GM21717 (cell line): Measurements from ENCODE around the gene SCGN.
"Not testable (repeated sequence)": the region's sequence is repeated elsewhere in the genome, so short reads cannot be mapped to it uniquely, and the experiment has no call there.

Experiments
- ATAC-seq: cut with Tn5 transposase; IDR thresholded peaks from one replicate; pipeline ENCODE4 v1.9.1; 2021; ENCODE audit warnings: mild to moderate bottlenecking, moderate library complexity; ENCODE audit not compliant: unreplicated experiment

SCGN gene

GRCh38 chr6:25717866-25718740 lies 66.1 kb downstream of the SCGN start:
- ATAC-seq, result no peak

DNA sequence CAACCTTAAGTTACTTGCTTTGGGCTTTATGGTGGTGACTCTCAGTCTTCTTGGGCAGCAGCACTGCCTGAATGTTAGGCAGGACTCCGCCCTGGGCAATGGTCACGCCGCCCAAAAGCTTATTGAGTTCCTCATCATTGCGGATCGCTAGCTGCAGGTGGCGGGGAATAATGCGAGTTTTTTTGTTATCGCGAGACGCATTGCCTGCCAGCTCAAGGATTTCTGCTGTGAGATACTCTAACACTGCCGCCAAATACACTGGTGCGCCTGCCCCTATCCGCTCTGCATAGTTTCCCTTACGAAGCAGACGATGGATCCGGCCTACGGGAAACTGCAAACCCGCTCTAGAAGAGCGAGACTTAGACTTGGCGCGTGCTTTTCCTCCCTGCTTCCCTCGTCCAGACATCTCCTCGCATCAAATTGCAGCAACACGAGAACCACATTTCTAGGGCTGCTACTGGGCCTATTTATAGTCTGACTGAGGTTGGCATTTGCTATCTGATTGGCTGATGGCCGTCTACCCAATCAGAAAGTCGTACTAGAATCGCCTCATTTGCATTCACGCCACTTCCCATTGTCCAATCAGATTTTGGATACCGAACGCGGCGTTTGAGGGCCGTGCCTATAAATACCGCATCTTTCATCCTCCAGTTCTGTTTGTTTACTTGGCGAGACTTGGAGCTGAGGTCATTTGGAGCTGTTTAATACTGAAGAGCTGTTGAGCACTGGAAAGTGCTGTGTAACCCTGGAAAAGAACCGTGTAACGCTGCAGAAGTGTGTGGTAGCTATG lies 74.3 kb downstream of the SCGN start:
- no peak for ATAC-seq

DNA sequence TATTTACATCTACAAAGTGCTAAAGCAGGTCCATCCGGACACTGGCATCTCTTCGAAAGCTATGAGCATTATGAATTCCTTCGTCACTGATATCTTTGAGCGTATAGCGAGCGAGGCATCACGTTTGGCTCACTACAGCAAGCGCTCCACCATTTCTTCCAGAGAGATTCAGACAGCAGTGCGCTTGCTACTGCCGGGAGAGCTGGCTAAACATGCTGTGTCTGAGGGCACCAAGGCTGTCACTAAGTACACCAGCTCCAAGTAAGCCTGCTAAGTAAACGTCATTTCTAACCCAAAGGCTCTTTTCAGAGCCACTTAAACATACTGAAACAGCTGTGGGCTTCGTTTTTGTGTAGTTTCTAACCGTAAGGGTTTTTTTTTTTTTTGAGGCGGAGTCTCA lies 75.0 kb downstream of the SCGN start:
- ATAC-seq, result no peak

DNA sequence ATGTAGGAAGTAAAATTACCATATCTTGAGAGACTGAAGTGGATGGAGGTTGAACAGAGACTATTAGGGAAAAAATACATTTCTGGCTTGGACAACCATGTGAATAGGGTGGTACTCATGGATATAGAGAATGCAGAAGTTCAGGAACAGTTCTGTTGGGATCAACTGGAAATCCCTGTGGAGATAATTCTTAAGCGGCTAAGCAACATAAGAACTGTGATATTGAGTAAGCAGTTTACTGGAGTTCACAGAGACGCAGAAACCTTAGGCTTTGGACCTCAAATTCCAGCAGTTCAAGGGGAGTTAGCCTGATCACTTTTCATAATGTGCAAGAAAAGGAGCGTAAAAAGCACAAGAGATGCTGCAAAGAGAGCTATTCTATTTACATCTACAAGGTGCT lies 78.9 kb downstream of the SCGN start:
- ATAC-seq, result no peak

GRCh38 chr6:25731721-25732120 lies 79.7 kb downstream of the SCGN start:
- ATAC-seq, result no peak

- ATAC-seq, result no peak
Measured at GRCh38 chr6:25732468-25733198, 80.6 kb downstream of the SCGN start.

GRCh38 chr6:25735261-25735660 lies 83.2 kb downstream of the SCGN start:
- ATAC-seq, result no peak

- ATAC-seq, result no peak
Measured at GRCh38 chr6:25743868-25744267, 91.9 kb downstream of the SCGN start.

DNA sequence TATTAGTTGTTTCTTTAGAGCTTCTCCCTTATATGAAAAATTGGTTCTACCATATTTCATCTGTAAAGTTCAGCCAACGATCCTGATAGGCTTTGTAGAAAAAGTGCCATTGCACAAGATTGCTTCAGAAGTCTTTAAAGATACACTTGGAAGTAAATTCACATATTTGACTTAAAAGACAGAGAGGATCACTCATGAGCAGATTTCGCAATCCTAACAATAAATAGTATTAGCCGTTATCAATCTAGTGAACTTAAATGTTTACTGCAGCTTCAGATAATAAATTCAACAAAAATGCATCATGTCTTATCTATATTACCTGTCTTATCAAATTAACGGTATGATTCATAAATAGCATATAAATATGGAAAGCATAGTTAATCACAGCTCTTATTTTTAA lies 93.8 kb downstream of the SCGN start:
- ATAC-seq, result no peak

DNA sequence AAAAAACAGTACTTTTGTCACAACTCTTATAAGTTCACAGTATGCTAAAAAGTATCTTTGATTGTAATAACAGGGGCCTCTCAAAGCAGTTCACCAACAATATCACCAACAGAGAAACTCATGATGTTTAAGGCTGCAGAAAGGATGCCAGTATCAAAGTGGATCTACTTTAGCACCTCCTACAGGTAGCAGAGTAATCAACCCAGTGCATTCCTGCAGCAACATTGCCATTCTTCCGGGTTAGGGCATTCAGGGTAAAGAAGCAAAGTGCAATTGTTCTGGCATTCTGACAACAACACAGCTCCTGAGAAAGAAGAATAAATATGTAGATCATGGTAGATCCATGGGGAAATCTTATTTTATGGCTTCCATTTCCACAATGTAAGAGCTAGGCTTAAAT lies 95.0 kb downstream of the SCGN start:
- ATAC-seq, result no peak

DNA sequence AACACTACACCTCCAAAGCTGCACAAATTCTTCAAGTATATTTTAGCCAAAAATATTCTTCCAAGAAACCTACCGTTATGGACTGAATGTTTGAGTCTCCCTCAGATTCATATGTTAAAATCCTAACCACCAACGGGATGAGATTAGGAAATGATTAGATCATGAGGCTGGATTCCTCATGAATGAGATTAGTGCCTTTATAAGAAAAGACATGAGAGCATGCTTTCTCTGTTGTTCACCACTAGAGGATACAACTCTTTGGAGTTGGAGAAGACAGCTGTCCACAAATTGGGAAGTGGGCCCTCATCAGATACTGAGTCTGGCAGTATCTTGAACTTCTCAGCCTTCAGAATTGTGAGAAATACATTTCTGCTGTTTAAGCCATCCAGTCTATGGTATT lies 95.5 kb downstream of the SCGN start:
- no peak for ATAC-seq

GRCh38 chr6:25748049-25748448 lies 96.0 kb downstream of the SCGN start:
- no peak for ATAC-seq

- ATAC-seq, result not testable (repeated sequence)
Measured at GRCh38 chr6:25748601-25749517, 96.8 kb downstream of the SCGN start.

DNA sequence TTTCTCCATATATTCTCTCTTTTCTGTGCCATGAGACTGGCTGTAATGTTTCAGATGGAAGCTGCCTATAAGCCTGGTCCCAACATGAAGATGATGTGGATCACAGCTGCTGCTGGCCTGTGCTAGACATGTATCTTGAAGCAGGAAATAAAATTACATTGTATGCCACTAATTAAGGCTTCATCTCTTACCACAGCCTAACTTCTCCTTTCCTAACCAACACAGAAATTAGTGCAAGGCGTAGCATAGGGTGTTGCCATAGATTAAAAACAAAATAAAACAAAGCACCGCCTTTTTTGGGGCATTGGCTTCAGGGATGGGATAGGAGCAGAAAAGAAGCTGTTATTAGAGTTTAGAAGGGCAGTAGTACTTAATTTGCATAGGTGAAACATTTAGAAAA lies 97.8 kb downstream of the SCGN start:
- no peak for ATAC-seq

- ATAC-seq, result no peak
Measured at GRCh38 chr6:25750906-25751305, 98.9 kb downstream of the SCGN start.
